ENCODE data around the gene GOT1.

Gene GOT1

GRCh38 chr10:99430451-99431189 is at the start of gene GOT1:
GOT1 (minus strand) TSS chr10:99430624; CDS start chr10:99430565, 59 bp downstream.
- DNase-seq = peak; percentile 99

GRCh38 chr10:99470327-99470726 is 39.9 kb upstream of the GOT1 start:
- DNase-seq = no peak

GRCh38 chr10:99467236-99467999 is 37.0 kb upstream of the GOT1 start:
- no peak for DNase-seq

- DNase-seq = no peak
Observed at GRCh38 chr10:99466632-99467223, 36.3 kb upstream of the GOT1 start.

- DNase-seq = no peak
Observed at GRCh38 chr10:99461230-99461629, 30.8 kb upstream of the GOT1 start.

GRCh38 chr10:99460070-99460469 is 29.6 kb upstream of the GOT1 start:
- DNase-seq = peak; percentile 35

- no peak for DNase-seq
Observed at GRCh38 chr10:99459217-99459616, 28.8 kb upstream of the GOT1 start.

GRCh38 chr10:99457813-99458212 is 27.4 kb upstream of the GOT1 start:
- no peak for DNase-seq

- no peak for DNase-seq
Observed at GRCh38 chr10:99456931-99457288, 26.5 kb upstream of the GOT1 start.

GRCh38 chr10:99456207-99456930 is 25.9 kb upstream of the GOT1 start:
- DNase-seq = no peak

- no peak for DNase-seq
Observed at GRCh38 chr10:99451981-99452380, 21.6 kb upstream of the GOT1 start.

- DNase-seq = no peak
Observed at GRCh38 chr10:99451499-99451788, 21.0 kb upstream of the GOT1 start.

- no peak for DNase-seq
Observed at GRCh38 chr10:99450624-99451498, 20.4 kb upstream of the GOT1 start.

- no peak for DNase-seq
Observed at GRCh38 chr10:99450156-99450555, 19.7 kb upstream of the GOT1 start.

- no peak for DNase-seq
Observed at GRCh38 chr10:99449023-99449422, 18.6 kb upstream of the GOT1 start.

GRCh38 chr10:99444383-99445045 is 14.1 kb upstream of the GOT1 start:
- DNase-seq = no peak

- DNase-seq = no peak
Observed at GRCh38 chr10:99443500-99443899, 13.1 kb upstream of the GOT1 start.

- no peak for DNase-seq
Observed at GRCh38 chr10:99442394-99442793, 12.0 kb upstream of the GOT1 start.

GRCh38 chr10:99438890-99439289 is 8.5 kb upstream of the GOT1 start:
- no peak for DNase-seq

GRCh38 chr10:99435986-99436638 is 5.7 kb upstream of the GOT1 start:
- peak; percentile 89 for DNase-seq

- DNase-seq = peak; percentile 34
Observed at GRCh38 chr10:99433378-99434020, 3.1 kb upstream of the GOT1 start.

All from hematopoietic multipotent progenitor cell treated with erythropoietin and hydrocortisone succinate and interleukin-3 and kit ligand, for 4 days (in vitro differentiated cells).